Adipocyte (in vitro differentiated cells): ENCODE measurements around the gene USP12.
"Not testable (repeated sequence)": the region's sequence is repeated elsewhere in the genome, so short reads cannot be mapped to it uniquely, and the experiment has no call there.

ENCODE experiments used
- DNase-seq: peaks from one replicate; pipeline ENCODE4 v3.0.0-alpha.2; 2015; ENCODE audit warnings: low read depth
- H3K27me3 ChIP-seq: replicated peaks from 2 replicates; pipeline ENCODE4 v1.7.0; 2013; ENCODE audit warnings: mild to moderate bottlenecking, low read length, moderate library complexity; ENCODE audit not compliant: control insufficient read depth, insufficient read depth
- H3K36me3 ChIP-seq: 2 replicates; pipeline ENCODE4 v1.7.0; 2013; ENCODE audit warnings: low read length, mild to moderate bottlenecking, moderate library complexity; ENCODE audit not compliant: control insufficient read depth, insufficient read depth, severe bottlenecking
- H3K4me1 ChIP-seq: 2 replicates; pipeline ENCODE4 v1.7.0; 2013; ENCODE audit warnings: mild to moderate bottlenecking, low read length, moderate library complexity; ENCODE audit not compliant: control insufficient read depth, insufficient read depth
- H3K4me3 ChIP-seq: 2 replicates; pipeline ENCODE4 v1.7.0; 2013; ENCODE audit warnings: mild to moderate bottlenecking, low read length, moderate library complexity
- H3K9ac ChIP-seq: 2 replicates; pipeline ENCODE4 v1.7.0; 2013; ENCODE audit warnings: mild to moderate bottlenecking, low read length, moderate library complexity
- H3K9me3 ChIP-seq: 2 replicates; pipeline ENCODE4 v1.7.0; 2013; ENCODE audit warnings: mild to moderate bottlenecking, low read length, moderate library complexity; ENCODE audit not compliant: control insufficient read depth

The USP12 gene

GRCh38 chr13:27171244-27171826 lies at the start of gene USP12:
USP12 (minus strand) TSS chr13:27171811; CDS start chr13:27171639, 172 bp downstream.
- Histone ChIP-seq H3K9me3 (no peaks in the 10 kb centered on the region), H3K4me3 (peak within 1 kb of the TSS; percentile 92), H3K9ac (peak within 1 kb of the TSS; percentile 90), H3K27me3 (no peaks in the 10 kb centered on the region), H3K36me3 (no peaks in the 10 kb centered on the region), H3K4me1 (peaks cover 48% of the 10 kb centered on the region)
- peak; percentile 78 for DNase-seq

GRCh38 chr13:27219611-27220010 lies 48.0 kb upstream of the USP12 start:
- peaks cover 3% of the 10 kb centered on the region for H3K4me1 ChIP-seq
- H3K4me3 ChIP-seq = no peak overlapping the region
- no peaks in the 10 kb centered on the region for H3K36me3 ChIP-seq
- H3K27me3 ChIP-seq = no peaks in the 10 kb centered on the region
- H3K9me3 ChIP-seq = no peaks in the 10 kb centered on the region
- no peak overlapping the region for H3K9ac ChIP-seq
- no peak for DNase-seq

- not testable (repeated sequence) for H3K4me1 ChIP-seq, H3K4me3 ChIP-seq, H3K9ac ChIP-seq, H3K36me3 ChIP-seq, H3K27me3 ChIP-seq, H3K9me3 ChIP-seq, DNase-seq
Observed at GRCh38 chr13:27218861-27219260, 47.2 kb upstream of the USP12 start.

GRCh38 chr13:27217791-27218190 lies 46.2 kb upstream of the USP12 start:
- H3K9ac ChIP-seq, H3K9me3 ChIP-seq, DNase-seq, H3K4me3 ChIP-seq, H3K36me3 ChIP-seq, H3K27me3 ChIP-seq, H3K4me1 ChIP-seq: not testable (repeated sequence)

- not testable (repeated sequence) for H3K4me3 ChIP-seq, H3K9me3 ChIP-seq, DNase-seq, H3K9ac ChIP-seq, H3K36me3 ChIP-seq, H3K27me3 ChIP-seq, H3K4me1 ChIP-seq
Observed at GRCh38 chr13:27213386-27213785, 41.8 kb upstream of the USP12 start.

GRCh38 chr13:27211771-27212364 lies 40.3 kb upstream of the USP12 start:
- H3K36me3 ChIP-seq = no peaks in the 10 kb centered on the region
- DNase-seq = peak; percentile 36
- no peak overlapping the region for H3K9ac ChIP-seq
- H3K27me3 ChIP-seq = no peaks in the 10 kb centered on the region
- H3K4me1 ChIP-seq = no peaks in the 10 kb centered on the region
- H3K4me3 ChIP-seq = no peak overlapping the region
- no peaks in the 10 kb centered on the region for H3K9me3 ChIP-seq

- H3K4me1 ChIP-seq = no peaks in the 10 kb centered on the region
- no peak for DNase-seq
- no peaks in the 10 kb centered on the region for H3K9me3 ChIP-seq
- no peak overlapping the region for H3K9ac ChIP-seq
- H3K4me3 ChIP-seq = no peak overlapping the region
- no peaks in the 10 kb centered on the region for H3K27me3 ChIP-seq
- no peaks in the 10 kb centered on the region for H3K36me3 ChIP-seq
Observed at GRCh38 chr13:27211271-27211670, 39.7 kb upstream of the USP12 start.

GRCh38 chr13:27208514-27208913 lies 36.9 kb upstream of the USP12 start:
- Histone ChIP-seq H3K9ac (no peak overlapping the region), H3K27me3 (no peaks in the 10 kb centered on the region), H3K36me3 (no peaks in the 10 kb centered on the region), H3K4me1 (no peaks in the 10 kb centered on the region), H3K4me3 (no peak overlapping the region), H3K9me3 (no peaks in the 10 kb centered on the region)
- DNase-seq = no peak

- H3K4me1 ChIP-seq = no peaks in the 10 kb centered on the region
- DNase-seq = peak; percentile 9
Observed at GRCh38 chr13:27203854-27204253, 32.2 kb upstream of the USP12 start.

GRCh38 chr13:27203186-27203585 lies 31.6 kb upstream of the USP12 start:
- no peak for DNase-seq
- H3K9ac ChIP-seq = no peak overlapping the region
- H3K27me3 ChIP-seq = no peaks in the 10 kb centered on the region

More at GRCh38 chr13:27203854-27204253, 32.2 kb upstream of the USP12 start:
- Histone ChIP-seq H3K9me3 (no peaks in the 10 kb centered on the region), H3K4me3 (no peak overlapping the region), H3K36me3 (no peaks in the 10 kb centered on the region), H3K27me3 (no peaks in the 10 kb centered on the region), H3K9ac (no peak overlapping the region)

GRCh38 chr13:27201661-27202060 lies 30.1 kb upstream of the USP12 start:
- Histone ChIP-seq H3K27me3 (no peaks in the 10 kb centered on the region), H3K9me3 (no peaks in the 10 kb centered on the region), H3K36me3 (no peaks in the 10 kb centered on the region), H3K4me1 (no peaks in the 10 kb centered on the region), H3K9ac (no peak overlapping the region), H3K4me3 (no peak overlapping the region)
- no peak for DNase-seq

More at GRCh38 chr13:27203186-27203585, 31.6 kb upstream of the USP12 start:
- Histone ChIP-seq H3K36me3 (no peaks in the 10 kb centered on the region), H3K4me3 (no peak overlapping the region), H3K4me1 (no peaks in the 10 kb centered on the region), H3K9me3 (no peaks in the 10 kb centered on the region)
